RKO (cell line): ENCODE measurements around the gene TMED6.
"Not testable (repeated sequence)": the region's sequence is repeated elsewhere in the genome, so short reads cannot be mapped to it uniquely, and the experiment has no call there.

Experiments used
- DNase-seq: peaks from one replicate; pipeline ENCODE4 v3.0.0-alpha.2; 2016; ENCODE audit warnings: low spot score

TMED6 gene

GRCh38 chr16:69301861-69302260 lies 49.7 kb downstream of the TMED6 start:
- no peak for DNase-seq

- no peak for DNase-seq
These were observed 50.4 kb downstream of the TMED6 start for GRCh38 chr16:69301187-69301586.

GRCh38 chr16:69298261-69298660 lies 53.3 kb downstream of the TMED6 start:
- no peak for DNase-seq

DNA sequence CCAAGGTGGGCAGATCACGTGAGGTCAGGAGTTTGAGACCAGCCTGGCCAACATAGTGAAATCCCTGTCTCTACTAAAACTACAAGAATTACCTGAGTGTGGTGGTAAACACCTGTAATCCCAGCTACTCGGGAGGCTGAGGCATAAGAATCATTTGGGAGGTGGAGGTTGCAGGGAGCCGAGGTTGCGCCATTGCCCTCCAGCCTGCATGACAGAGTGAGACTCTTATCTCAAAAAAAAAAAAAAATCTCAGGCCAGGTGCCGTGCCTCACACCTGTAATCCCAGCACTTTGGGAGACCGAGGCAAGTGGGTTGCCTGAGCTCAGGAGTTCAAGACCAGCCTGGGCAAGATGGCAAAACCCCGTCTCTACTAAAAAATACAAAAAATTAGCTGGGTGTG lies 54.8 kb downstream of the TMED6 start:
- DNase-seq, result not testable (repeated sequence)

DNA sequence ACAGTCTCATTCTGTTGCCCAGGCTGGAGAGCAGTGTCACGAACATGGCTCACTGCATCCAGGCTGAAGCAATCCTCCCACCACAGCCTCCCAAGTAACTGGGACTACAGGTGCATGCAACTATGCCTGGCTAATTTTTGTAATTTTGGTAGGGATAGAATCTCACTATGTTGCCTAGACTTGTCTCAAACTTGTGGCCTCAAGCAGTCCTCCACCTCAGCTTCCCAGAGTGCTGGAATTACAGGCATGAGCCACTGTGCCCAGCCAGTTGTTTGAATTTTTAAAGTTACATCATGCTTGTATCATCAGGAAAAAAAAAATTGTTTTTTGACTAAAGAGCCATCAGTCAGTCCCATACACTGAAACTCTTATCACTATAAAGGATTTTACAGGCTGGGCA lies 57.5 kb downstream of the TMED6 start:
- no peak for DNase-seq

DNA sequence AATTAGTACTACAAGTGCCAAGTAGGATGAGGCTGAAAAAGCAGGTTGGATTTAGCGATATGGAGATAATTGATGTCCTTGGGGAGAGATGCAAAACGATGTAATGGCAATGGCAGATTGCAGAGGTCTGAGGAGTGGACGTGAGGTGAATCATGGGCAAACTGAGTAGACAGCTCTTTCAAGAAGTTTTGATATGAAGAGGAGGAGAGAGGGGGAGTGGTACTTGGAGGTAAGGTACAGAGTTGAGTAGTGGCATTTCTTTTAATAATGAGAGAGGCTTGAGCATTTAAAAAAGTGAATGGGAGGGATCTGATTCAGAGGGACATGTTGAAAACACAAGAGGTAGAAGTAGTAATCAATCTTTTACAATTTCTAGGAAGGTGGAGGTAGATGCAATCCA lies 58.2 kb downstream of the TMED6 start:
- no peak for DNase-seq
